Spleen (tissue), 7 donors: ENCODE data around the gene SMAD5.

ENCODE experiments used
- CTCF ChIP-seq, 11 experiments: fragments of 200-600 bp in 7 of 11; fragments of 450-650 bp in 4 of 11; sonication (generic) in 4 of 11; IDR thresholded peaks in 8 of 11; conservative IDR thresholded peaks in 3 of 11; 1 replicate in 7 of 11; 2 replicates in 4 of 11; pipeline versions ENCODE4 v1.4.0 to v1.8.0; 2016 to 2021; ENCODE audit warnings: antibody characterized with exemption in 11 of 11, inconsistent platforms in 4 of 11, mild to moderate bottlenecking in 1 of 11
- POLR2A ChIP-seq, 3 donors: fragments of 450-650 bp; IDR thresholded peaks; one replicate each; pipeline ENCODE4 v1.5.1; 2017; ENCODE audit warnings: antibody characterized with exemption in 3 of 3, mild to moderate bottlenecking in 1 of 3
- donor health status: DM: no; HTN: no; CAD: no; lungs with moderate emphysema.
- donor health status: DM: no; HTN: no; CAD: no.
- donor health status: DM: no; HTN: no; CAD: no.

GRCh38 chr5:136185974-136186665 lies 53.5 kb downstream of the SMAD5 start:
- no peak for TF ChIP-seq CTCF (IDR thresholded peaks at IDR 0.05 in 8 of 11, conservative IDR thresholded peaks at IDR 0.05 in 3 of 11)
- no peak for TF ChIP-seq POLR2A (IDR thresholded peaks at IDR 0.05)
